K562 (cell line): ENCODE results near the gene ATP6V1F. TPM values are rescaled to one million over a fixed set of nuclear protein-coding genes. Genes with fewer than 3 reads are reported as not detected.

Experiments
- ATF4 ChIP-seq: fragments of 450-650 bp; formaldehyde crosslinking; IDR thresholded peaks from 2 replicates; pipeline ENCODE4 v1.4.0; 2022; ENCODE audit warnings: mild to moderate bottlenecking, moderate library complexity
- HSF4 ChIP-seq: fragments of 250-450 bp; sonication (Bioruptor Pico); IDR thresholded peaks from 2 replicates; pipeline ENCODE4 v2.1.2; 2022; ENCODE audit warnings: mild to moderate bottlenecking, moderate library complexity, borderline replicate concordance
- IFI16 ChIP-seq: fragments of 250-450 bp; sonication (Bioruptor Pico); IDR thresholded peaks from 2 replicates; pipeline ENCODE4 v2.1.2; 2022; ENCODE audit warnings: mild to moderate bottlenecking, inconsistent platforms
- ILF3 ChIP-seq: fragments of 450-650 bp; IDR thresholded peaks from 2 replicates; pipeline ENCODE4 v1.6.1; 2018; ENCODE audit warnings: antibody characterized with exemption, mild to moderate bottlenecking, moderate library complexity, borderline replicate concordance
- IRF9 ChIP-seq: fragments of 450-650 bp; IDR thresholded peaks from 2 replicates; pipeline ENCODE4 v1.6.1; 2016; ENCODE audit warnings: missing biosample characterization, missing genetic modification characterization
- MITF ChIP-seq: IDR thresholded peaks from 2 replicates; pipeline ENCODE4 v1.6.1; 2014; ENCODE audit warnings: antibody characterized with exemption
- MXI1 ChIP-seq: IDR thresholded peaks from 2 replicates; pipeline ENCODE4 v1.6.1; 2011; ENCODE audit warnings: low read depth, mild to moderate bottlenecking, improper control_type of control experiment, low read length
- RNF2 ChIP-seq: sonication (generic); IDR thresholded peaks from 2 replicates; pipeline ENCODE4 v1.6.1; 2016
- RNF219 ChIP-seq: fragments of 250-450 bp; sonication (Bioruptor Pico); IDR thresholded peaks from 2 replicates; pipeline ENCODE4 v1.5.0; 2022; ENCODE audit warnings: mild to moderate bottlenecking
- SMAD3 ChIP-seq: fragments of 450-650 bp; formaldehyde crosslinking; conservative IDR thresholded peaks from 2 replicates; pipeline ENCODE4 v1.4.0; 2020; ENCODE audit warnings: mild to moderate bottlenecking
- SPI1 ChIP-seq: IDR thresholded peaks from 2 replicates; pipeline ENCODE4 v1.6.1; 2011; ENCODE audit warnings: low read depth, low read length, control low read depth, borderline replicate concordance
- TAF7 ChIP-seq: fragments of 450-650 bp; IDR thresholded peaks from 2 replicates; pipeline ENCODE4 v1.6.1; 2016; ENCODE audit warnings: missing genetic modification characterization, missing compliant biosample characterization
- ZBTB5 ChIP-seq: fragments of 450-650 bp; IDR thresholded peaks from 2 replicates; pipeline ENCODE4 v1.6.1; 2017; ENCODE audit warnings: antibody characterized with exemption
- ZC3H11A ChIP-seq: IDR thresholded peaks from 2 replicates; pipeline ENCODE4 v1.6.1; 2012; ENCODE audit warnings: low read depth, low read length, improper control_type of control experiment
- ZNF280A ChIP-seq: fragments of 450-650 bp; IDR thresholded peaks from 2 replicates; pipeline ENCODE4 v1.6.1; 2018; ENCODE audit warnings: mild to moderate bottlenecking, low read depth; ENCODE audit not compliant: partially characterized antibody
- ZNF766 ChIP-seq: fragments of 200-800 bp; sonication (Bioruptor generic); conservative IDR thresholded peaks from 2 replicates; pipeline ENCODE4 v1.6.1; 2016; ENCODE audit warnings: missing genetic modification characterization, missing compliant biosample characterization
- polyA plus RNA-seq, 8 experiments: library from polyadenylated mRNA; depleted of rRNA in 4 of 8; stranded (reverse) in 5 of 8; unstranded in 3 of 8; fragments of >200 nt; fragmentation: Nextera tagmentation in 2 of 8; fragmentation: Illumina TruSeq in 1 of 8; extraction: Ambion mirVana in 2 of 8; extraction: Trizol in 1 of 8; gene quantifications; 2 replicates each; pipeline versions ENCODE4 v1.2.1 to v1.2.3, GENCODE V29; 2011 to 2014; ENCODE audit warnings: inconsistent platforms in 1 of 8, missing spikeins in 1 of 8
- total RNA-seq, 7 experiments: library from RNA; depleted of rRNA in 6 of 7; stranded (reverse); fragments of >200 nt in 6 of 7; fragmentation: Illumina TruSeq in 2 of 7; extraction: Trizol in 2 of 7; gene quantifications; 2 replicates each; pipeline versions ENCODE4 v1.2.1 to v1.2.3, GENCODE V29; 2011 to 2021; ENCODE audit warnings: low replicate concordance in 1 of 7

ATP6V1F gene
- total and polyA plus RNA-seq, 9 of the 15 experiments (the other 6 are each of a cell fraction or from before 2014, with no cell fraction given): 206 to 1,123 (median 542) TPM

- TF ChIP-seq SMAD3 (no peak), MITF (peak; percentile 65; the same call in 1 of the 2 replicates), IRF9 (tag) (no peak), ZC3H11A (no peak), ILF3 (no peak), IFI16 (CRISPR knock-in tag) (no peak), TAF7 (tag) (no peak), RNF219 (no peak), HSF4 (no peak), ZNF766 (CRISPR knock-in tag) (no peak), ZNF280A (no peak), ZBTB5 (no peak), ATF4 (CRISPR knock-in tag) (no peak), SPI1 (no peak), RNF2 (no peak), MXI1 (no peak)
Observed at GRCh38 chr7:128902761-128903585, 40.3 kb downstream of the ATP6V1F start (continued).
